GM12878 (cell line): ENCODE measurements around the gene SULT2B1. TPM values are rescaled to one million over a fixed set of nuclear protein-coding genes. Genes with fewer than 3 reads are reported as not detected.
A peak's percentile ranks its signal among the peaks of the same experiment; 100 is the strongest.

Source experiments
- ATAC-seq: fragments of 200-7000 bp; cut with Tn5 transposase; 3 replicates; pipeline ENCODE4 v1.9.1; 2020; ENCODE audit warnings: mild to moderate bottlenecking, moderate library complexity
- BruUV-seq: library from RNA; stranded (reverse); fragments of 400-500 nt; replicated peaks from 2 replicates; lab custom pipeline; 2021; lab: Mats Ljungman, UMichigan
- CTCF ChIA-PET: fragments of 300-600 bp; sonication (Branson Sonifier 250); formaldehyde crosslinking; extraction: SDS; loops from one replicate; lab custom pipeline; 2021; ENCODE audit warnings: inconsistent platforms; lab: Yijun Ruan, JAX
- POLR2A ChIA-PET: fragments of 350-600 bp; formaldehyde crosslinking; extraction: SDS; loops from one replicate; lab custom pipeline; 2021; ENCODE audit warnings: inconsistent platforms; lab: Charles Lee
- RAD21 ChIA-PET: fragments of 300-600 bp; sonication (Branson Sonifier 250); formaldehyde crosslinking; loops from one replicate; lab custom pipeline; 2023; ENCODE audit warnings: antibody characterized with exemption; ENCODE audit not compliant: unreplicated experiment; lab: Charles Lee
- SMC1A ChIA-PET: fragments of 300-600 bp; sonication (Branson Sonifier 250); formaldehyde crosslinking; loops from one replicate; lab custom pipeline; 2023; ENCODE audit not compliant: unreplicated experiment, uncharacterized antibody; lab: Charles Lee
- DNase-seq: peaks from one replicate; pipeline ENCODE4 v3.0.0-alpha.2; 2011; ENCODE audit warnings: low read depth, low spot score
- FAIRE-seq: peaks from 3 replicates; lab custom pipeline; 2011; peaks lifted over from hg19 to GRCh38; lab: Jason Lieb, UNC
- H2AFZ ChIP-seq: 2 replicates; pipeline ENCODE4 v1.6.0; 2011; ENCODE audit warnings: low read depth, low read length, control low read depth; ENCODE audit not compliant: control insufficient read depth
- H3K27ac ChIP-seq: 2 replicates; pipeline ENCODE4 v1.5.1; 2011; ENCODE audit warnings: control low read depth; ENCODE audit not compliant: control insufficient read depth, insufficient read depth
- H3K27me3 ChIP-seq, 2 experiments: replicated peaks in 1 of 2; 2 replicates each; pipeline versions ENCODE4 v1.6.0 to v1.6.1; 2011; ENCODE audit warnings: low read length in 1 of 2; ENCODE audit not compliant: control insufficient read depth in 2 of 2, insufficient read depth in 2 of 2
- H3K36me3 ChIP-seq, 2 experiments: 2 replicates each; pipeline ENCODE4 v1.5.1; 2011; ENCODE audit warnings: low read length in 1 of 2; ENCODE audit not compliant: control insufficient read depth in 2 of 2, insufficient read depth in 2 of 2
- H3K4me1 ChIP-seq: 2 replicates; pipeline ENCODE4 v1.6.1; 2011; ENCODE audit warnings: mild to moderate bottlenecking, low read length, moderate library complexity, mixed read lengths; ENCODE audit not compliant: control insufficient read depth, insufficient read depth
- H3K4me2 ChIP-seq: 2 replicates; pipeline ENCODE4 v1.6.0; 2011; ENCODE audit warnings: control low read depth; ENCODE audit not compliant: control insufficient read depth, insufficient read depth
- H3K4me3 ChIP-seq: fragments of 200-600 bp; sonication (generic); 2 replicates; pipeline ENCODE4 v1.5.1; 2016
- H3K79me2 ChIP-seq: 2 replicates; pipeline ENCODE4 v1.6.0; 2011; ENCODE audit warnings: low read length; ENCODE audit not compliant: control insufficient read depth, insufficient read depth
- H3K9ac ChIP-seq: 2 replicates; pipeline ENCODE4 v1.8.0; 2011; ENCODE audit warnings: low read length, control low read depth, mixed read lengths; ENCODE audit not compliant: control insufficient read depth, insufficient read depth
- H3K9me3 ChIP-seq: replicated peaks from 3 replicates; pipeline ENCODE4 v1.5.1; 2011; ENCODE audit warnings: mild to moderate bottlenecking, low read length; ENCODE audit not compliant: control insufficient read depth, insufficient read depth
- H4K20me1 ChIP-seq: 2 replicates; pipeline ENCODE4 v1.6.0; 2011; ENCODE audit not compliant: control insufficient read depth, insufficient read depth
- ASH2L ChIP-seq: fragments of 300-600, 200-600 bp; sonication (generic); IDR thresholded peaks from 2 replicates; pipeline ENCODE4 v1.6.1; 2017; ENCODE audit warnings: low read depth, mild to moderate bottlenecking, borderline replicate concordance
- BACH1 ChIP-seq: fragments of 450-650 bp; IDR thresholded peaks from 2 replicates; pipeline ENCODE4 v1.6.1; 2017; ENCODE audit warnings: mild to moderate bottlenecking, borderline replicate concordance
- BCL3 ChIP-seq: IDR thresholded peaks from 2 replicates; pipeline ENCODE4 v1.6.1; 2011; ENCODE audit warnings: borderline replicate concordance, low read depth, mild to moderate bottlenecking, moderate library complexity, low read length; ENCODE audit not compliant: insufficient read depth, poor library complexity, severe bottlenecking
- CHD1 ChIP-seq: IDR thresholded peaks from 2 replicates; pipeline ENCODE4 v1.6.1; 2012; ENCODE audit warnings: low read depth, low read length, improper control_type of control experiment
- DPF2 ChIP-seq: fragments of 450-650 bp; IDR thresholded peaks from 2 replicates; pipeline ENCODE4 v1.6.1; 2017; ENCODE audit warnings: mild to moderate bottlenecking
- GATAD2B ChIP-seq: fragments of 450-650 bp; conservative IDR thresholded peaks from 2 replicates; pipeline ENCODE4 v1.6.1; 2017; ENCODE audit warnings: low read depth, mild to moderate bottlenecking, moderate library complexity
- IKZF2 ChIP-seq, 2 experiments: fragments of 450-650 bp; IDR thresholded peaks; 2 replicates each; pipeline ENCODE4 v1.6.1; 2017; ENCODE audit warnings: mild to moderate bottlenecking in 2 of 2, moderate library complexity in 2 of 2
- JUNB ChIP-seq: IDR thresholded peaks from 2 replicates; pipeline ENCODE4 v1.6.1; 2016; ENCODE audit warnings: antibody characterized with exemption, mild to moderate bottlenecking
- JUND ChIP-seq: IDR thresholded peaks from 2 replicates; pipeline ENCODE4 v1.6.1; 2012; ENCODE audit warnings: low read depth, mild to moderate bottlenecking, low read length, improper control_type of control experiment, moderate library complexity
- MXI1 ChIP-seq: fragments of 150-350 bp; IDR thresholded peaks from 2 replicates; pipeline ENCODE4 v1.6.1; 2011; ENCODE audit warnings: low read depth, mild to moderate bottlenecking, inconsistent platforms, low read length, improper control_type of control experiment
- NFXL1 ChIP-seq: fragments of 450-650 bp; IDR thresholded peaks from 2 replicates; pipeline ENCODE4 v1.6.1; 2017; ENCODE audit warnings: antibody characterized with exemption, mild to moderate bottlenecking, borderline replicate concordance
- PAX5 ChIP-seq: IDR thresholded peaks from 2 replicates; pipeline ENCODE4 v1.6.1; 2011; ENCODE audit warnings: low read depth, low read length, borderline replicate concordance
- RB1 ChIP-seq: fragments of 450-650 bp; formaldehyde crosslinking; IDR thresholded peaks from 2 replicates; pipeline ENCODE4 v1.6.1; 2017; ENCODE audit warnings: mild to moderate bottlenecking, borderline replicate concordance
- SMAD1 ChIP-seq: fragments of 450-650 bp; IDR thresholded peaks from 2 replicates; pipeline ENCODE4 v1.6.1; 2018; ENCODE audit warnings: mild to moderate bottlenecking, low read depth; ENCODE audit not compliant: partially characterized antibody
- SMC3 ChIP-seq: IDR thresholded peaks from 2 replicates; pipeline ENCODE4 v1.6.1; 2011; ENCODE audit warnings: low read length, improper control_type of control experiment, borderline replicate concordance
- STAT3 ChIP-seq: IDR thresholded peaks from 2 replicates; pipeline ENCODE4 v1.6.1; 2011; ENCODE audit warnings: low read depth, low read length, improper control_type of control experiment
- TAF1 ChIP-seq: IDR thresholded peaks from 2 replicates; pipeline ENCODE4 v1.6.1; 2011; ENCODE audit warnings: mild to moderate bottlenecking, low read depth, low read length, borderline replicate concordance
- TBL1XR1 ChIP-seq: IDR thresholded peaks from 2 replicates; pipeline ENCODE4 v1.6.1; 2012; ENCODE audit warnings: low read depth, low read length, improper control_type of control experiment
- USF2 ChIP-seq: IDR thresholded peaks from 2 replicates; pipeline ENCODE4 v1.6.1; 2011; ENCODE audit warnings: low read depth, low read length, improper control_type of control experiment, borderline replicate concordance
- ZBTB11 ChIP-seq: fragments of 450-650 bp; formaldehyde crosslinking; IDR thresholded peaks from 2 replicates; pipeline ENCODE4 v1.5.0; 2022; ENCODE audit warnings: mild to moderate bottlenecking, missing genetic modification characterization
- ZNF217 ChIP-seq: fragments of 450-650 bp; IDR thresholded peaks from 2 replicates; pipeline ENCODE4 v1.6.1; 2017; ENCODE audit warnings: antibody characterized with exemption, mild to moderate bottlenecking
- WGBS: methylation state at CpG from one replicate; pipeline ENCODE4 v1.1.6; 2016; ENCODE audit warnings: low lambda C conversion rate; ENCODE audit not compliant: insufficient replicate concordance, insufficient coverage; ENCODE audit errors: missing lambda C conversion rate; 5-methylcytosine and 5-hydroxymethylcytosine counted together
- in situ Hi-C: fragments of 300-500 bp; cut with MboI; formaldehyde crosslinking; loops from 9 replicates; pipeline ENCODE4 v1.14.3; 2018; ENCODE audit warnings: mixed read lengths
- intact Hi-C: fragments of 100-400 bp; cut with micrococcal nuclease; formaldehyde crosslinking; loops from one replicate; pipeline ENCODE4 v1.14.2; 2022; ENCODE audit not compliant: unreplicated experiment
- polyA plus RNA-seq, 11 experiments: library from polyadenylated mRNA; depleted of rRNA in 4 of 11; unstranded in 6 of 11; stranded (reverse) in 5 of 11; fragments of >200 nt; fragmentation: Nextera tagmentation in 4 of 11; fragmentation: Illumina TruSeq in 1 of 11; extraction: Ambion mirVana in 4 of 11; extraction: Trizol in 1 of 11; gene quantifications; 1 replicate in 1 of 11; 2 replicates in 10 of 11; pipeline versions ENCODE4 v1.2.1 to v1.2.3, GENCODE V29; 2011 to 2016; ENCODE audit warnings: inconsistent platforms in 2 of 11, missing spikeins in 2 of 11, low read depth in 1 of 11
- total RNA-seq, 4 experiments: library from RNA; depleted of rRNA in 3 of 4; stranded (reverse); fragments of >200 nt in 3 of 4; fragmentation: Illumina TruSeq in 1 of 4; extraction: Trizol in 1 of 4; gene quantifications; 2 replicates each; pipeline versions ENCODE4 v1.2.1 to v1.2.3, GENCODE V29; 2013 to 2021

SULT2B1 gene
- total and polyA plus RNA-seq, 10 of the 15 experiments (the other 5 are each of a cell fraction or from before 2014, with no cell fraction given): 0.11 to 0.14 TPM; not detected in 8

GRCh38 chr19:48613852-48614435 is 62.0 kb downstream of the SULT2B1 start:
- Histone ChIP-seq H3K27me3 (no peaks in the 10 kb centered on the region), H3K79me2 (peaks cover 33% of the 10 kb centered on the region), H4K20me1 (peaks cover 15% of the 10 kb centered on the region), H3K9ac (no peak overlapping the region), H3K4me2 (no peak overlapping the region), H3K9me3 (no peaks in the 10 kb centered on the region), H3K27ac (no peak overlapping the region), H3K4me1 (peaks cover 8% of the 10 kb centered on the region; the same call in 1 of the 2 replicates), H3K36me3 (peaks cover 25 to 32% of the 10 kb centered on the region in 2 experiments), H3K4me3 (no peak overlapping the region), H2AFZ (no peak overlapping the region)
- in situ Hi-C loops: no loop called here
- DNase-seq: no peak
- peak; percentile 8 for ATAC-seq
- ChIA-PET SMC1A (no interaction called here), CTCF (interaction anchor here (0.5 kb wide), 1 partner anchor 29 kb away, joined by 3 read pairs; no protein-coding TSS in a partner anchor), POLR2A (no interaction called here), RAD21 (no interaction called here)
- 63% methylated on average over 13 of the region's 13 CpGs for WGBS
- no TSS peak for BruUV-seq
- intact Hi-C loops: no loop called here
- no peak for FAIRE-seq
- TF ChIP-seq NFXL1: no peak
- TF ChIP-seq GATAD2B: no peak
- no peak for TF ChIP-seq ZBTB11 (CRISPR knock-in tag)
- no peak for TF ChIP-seq STAT3
- no peak for TF ChIP-seq SMC3
- TF ChIP-seq ASH2L: no peak
- no peak for TF ChIP-seq CHD1
- TF ChIP-seq USF2: no peak
- TF ChIP-seq MXI1: no peak
- no peak for TF ChIP-seq JUND
- TF ChIP-seq TAF1: no peak
- TF ChIP-seq RB1: no peak
- TF ChIP-seq ZNF217: no peak
- TF ChIP-seq JUNB: no peak
- TF ChIP-seq IKZF2 (IDR thresholded peaks at IDR 0.05): no peak
- no peak for TF ChIP-seq BCL3
- TF ChIP-seq BACH1: peak; percentile 55; the same call in 1 of the 2 replicates
- no peak for TF ChIP-seq TBL1XR1
- TF ChIP-seq SMAD1: no peak
- TF ChIP-seq PAX5: no peak
- no peak for TF ChIP-seq DPF2
